BJ (cell line): ENCODE measurements around the gene RRBP1. TPM values are rescaled to one million over a fixed set of nuclear protein-coding genes. Genes with fewer than 3 reads are reported as not detected.

Experiments
- CTCF ChIA-PET: fragments of 350-600 bp; formaldehyde crosslinking; extraction: SDS; loops from one replicate; lab custom pipeline; 2021; ENCODE audit warnings: antibody characterized with exemption, inconsistent platforms; lab: Yijun Ruan, JAX
- POLR2A ChIA-PET: fragments of 300-600 bp; sonication (Branson Sonifier 250); formaldehyde crosslinking; extraction: SDS; loops from one replicate; lab custom pipeline; 2021; ENCODE audit warnings: antibody characterized with exemption; lab: Charles Lee
- DNase-seq: peaks from one replicate; pipeline ENCODE4 v3.0.0-alpha.2; 2011; ENCODE audit warnings: low read depth
- H3K27me3 ChIP-seq: 2 replicates; pipeline ENCODE4 v1.6.0; 2011; ENCODE audit warnings: low read length; ENCODE audit not compliant: control insufficient read depth, insufficient read depth
- H3K36me3 ChIP-seq: 2 replicates; pipeline ENCODE4 v1.5.1; 2011; ENCODE audit warnings: low read length; ENCODE audit not compliant: control insufficient read depth, insufficient read depth
- H3K4me3 ChIP-seq: 2 replicates; pipeline ENCODE4 v1.5.1; 2011; ENCODE audit warnings: low read depth, mild to moderate bottlenecking, control low read depth, low read length
- polyA plus RNA-seq: library from polyadenylated mRNA; depleted of rRNA; stranded (reverse); fragments of >200 nt; gene quantifications from 2 replicates; pipeline ENCODE4 v1.2.3, GENCODE V29; 2011
- TF ChIP-seq, protein P1 (sequence below): IDR thresholded peaks from 2 replicates; pipeline ENCODE4 v1.5.1; 2011; ENCODE audit warnings: low read depth, mild to moderate bottlenecking, control low read depth, inconsistent platforms, low read length, moderate library complexity; ENCODE audit not compliant: insufficient read depth

RRBP1 gene
- polyA plus RNA-seq, 1 experiment = 98.7 TPM

GRCh38 chr20:17633850-17634500, 48.1 kb downstream of the RRBP1 start:
- no peak for DNase-seq
- ChIA-PET POLR2A (no interaction called here), CTCF (interaction anchor here (1.3 to 2.4 kb wide), 3 partner anchors 16 to 129 kb away, joined by 3 to 8 read pairs (median 3); no protein-coding TSS in a partner anchor)
- Histone ChIP-seq H3K27me3 (no peaks in the 10 kb centered on the region), H3K4me3 (no peak overlapping the region), H3K36me3 (peaks cover 86% of the 10 kb centered on the region)
- TF ChIP-seq, protein P1, sequence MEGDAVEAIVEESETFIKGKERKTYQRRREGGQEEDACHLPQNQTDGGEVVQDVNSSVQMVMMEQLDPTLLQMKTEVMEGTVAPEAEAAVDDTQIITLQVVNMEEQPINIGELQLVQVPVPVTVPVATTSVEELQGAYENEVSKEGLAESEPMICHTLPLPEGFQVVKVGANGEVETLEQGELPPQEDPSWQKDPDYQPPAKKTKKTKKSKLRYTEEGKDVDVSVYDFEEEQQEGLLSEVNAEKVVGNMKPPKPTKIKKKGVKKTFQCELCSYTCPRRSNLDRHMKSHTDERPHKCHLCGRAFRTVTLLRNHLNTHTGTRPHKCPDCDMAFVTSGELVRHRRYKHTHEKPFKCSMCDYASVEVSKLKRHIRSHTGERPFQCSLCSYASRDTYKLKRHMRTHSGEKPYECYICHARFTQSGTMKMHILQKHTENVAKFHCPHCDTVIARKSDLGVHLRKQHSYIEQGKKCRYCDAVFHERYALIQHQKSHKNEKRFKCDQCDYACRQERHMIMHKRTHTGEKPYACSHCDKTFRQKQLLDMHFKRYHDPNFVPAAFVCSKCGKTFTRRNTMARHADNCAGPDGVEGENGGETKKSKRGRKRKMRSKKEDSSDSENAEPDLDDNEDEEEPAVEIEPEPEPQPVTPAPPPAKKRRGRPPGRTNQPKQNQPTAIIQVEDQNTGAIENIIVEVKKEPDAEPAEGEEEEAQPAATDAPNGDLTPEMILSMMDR = no peak

DNA sequence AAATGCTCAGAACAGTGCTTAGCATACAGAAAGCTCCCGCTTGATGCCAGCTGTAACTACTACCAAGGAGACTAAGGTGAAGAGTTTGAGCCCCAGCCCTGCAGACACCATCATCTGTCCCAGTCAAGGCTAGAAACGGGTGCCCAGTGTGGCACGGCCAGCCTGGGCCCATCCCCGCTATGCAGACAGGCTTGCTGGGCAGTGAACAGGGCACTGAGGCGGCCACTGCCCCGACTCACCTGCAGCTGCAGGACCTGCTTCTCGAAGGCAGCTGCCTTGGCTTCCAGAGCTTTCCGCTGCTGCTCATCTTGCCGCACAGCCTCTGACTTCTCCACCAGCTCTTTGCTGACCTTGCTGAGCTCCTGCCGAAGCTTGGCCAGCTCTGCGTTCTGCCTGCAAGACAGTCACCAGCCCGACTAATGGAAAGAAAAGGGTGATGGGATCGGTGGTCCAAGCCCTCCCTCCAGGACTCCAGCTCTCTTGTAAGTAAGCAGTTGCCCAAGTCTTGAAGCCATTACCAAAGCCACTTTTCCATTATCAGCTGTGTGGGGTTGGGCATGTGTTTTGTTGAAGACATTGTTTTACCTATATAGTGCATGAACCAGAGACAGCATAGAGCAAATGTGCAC, 48.7 kb downstream of the RRBP1 start:
- POLR2A ChIA-PET = no interaction called here
- Histone ChIP-seq H3K36me3 (peaks cover 89% of the 10 kb centered on the region), H3K4me3 (no peak overlapping the region), H3K27me3 (no peaks in the 10 kb centered on the region)
- CTCF ChIA-PET = interaction anchor here (1.3 to 3.2 kb wide), 3 partner anchors 11 to 128 kb away, joined by 3 to 12 read pairs (median 8); no protein-coding TSS in a partner anchor
- TF ChIP-seq, protein P1 = no peak
- DNase-seq = no peak

GRCh38 chr20:17631576-17632319, 50.3 kb downstream of the RRBP1 start:
- ChIA-PET CTCF (interaction anchor here (0.8 to 3.2 kb wide), 3 partner anchors 9 to 266 kb away, joined by 3 to 12 read pairs (median 3); no protein-coding TSS in a partner anchor), POLR2A (no interaction called here)
- DNase-seq = no peak
- H3K27me3 ChIP-seq = no peaks in the 10 kb centered on the region
- H3K36me3 ChIP-seq = peaks cover 88% of the 10 kb centered on the region
- no peak overlapping the region for H3K4me3 ChIP-seq
- TF ChIP-seq, protein P1 = no peak

DNA sequence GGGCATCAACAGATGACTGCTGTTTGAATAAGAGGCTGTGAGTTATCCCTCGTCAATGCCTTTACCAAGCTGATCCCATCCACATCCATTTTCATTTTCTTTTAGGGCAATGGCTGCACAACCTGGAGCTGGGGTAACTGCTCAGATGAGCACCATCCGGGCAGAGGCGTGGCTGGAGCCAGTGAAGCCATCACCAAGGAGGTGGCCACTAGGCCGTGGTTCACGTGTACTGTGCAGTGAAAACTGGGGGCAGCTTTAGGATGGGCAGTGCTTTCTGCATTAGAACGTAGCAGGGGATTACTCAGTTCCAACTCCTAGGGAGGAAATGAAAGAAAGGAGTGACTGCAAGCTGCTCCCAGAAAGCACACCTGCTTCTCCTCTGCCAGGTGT, 51.2 kb downstream of the RRBP1 start:
- CTCF ChIA-PET = interaction anchor here (0.8 to 3.2 kb wide), 7 partner anchors 8 to 267 kb away, joined by 3 to 12 read pairs (median 3); no protein-coding TSS in a partner anchor
- POLR2A ChIA-PET = no interaction called here
- Histone ChIP-seq H3K4me3 (no peak overlapping the region), H3K36me3 (peaks cover 86% of the 10 kb centered on the region), H3K27me3 (no peaks in the 10 kb centered on the region)
- TF ChIP-seq, protein P1 = no peak
- no peak for DNase-seq
